AG04449 (cell line): Measurements from ENCODE around the gene CTCFL.

Experiments
- CTCF ChIA-PET: fragments of 350-600 bp; formaldehyde crosslinking; extraction: SDS; loops from one replicate; lab custom pipeline; 2021; ENCODE audit warnings: antibody characterized with exemption; lab: Yijun Ruan, JAX
- POLR2A ChIA-PET: fragments of 400-600, 350-600 bp; formaldehyde crosslinking; extraction: SDS; loops from one replicate; lab custom pipeline; 2020; ENCODE audit warnings: antibody characterized with exemption, inconsistent platforms; lab: Yijun Ruan, JAX
- DNase-seq: peaks from one replicate; pipeline ENCODE4 v3.0.0-alpha.2; 2010; ENCODE audit warnings: low read depth, low spot score
- H3K4me3 ChIP-seq: 2 replicates; pipeline ENCODE4 v1.5.1; 2011; ENCODE audit warnings: low read depth, mild to moderate bottlenecking, control low read depth, low read length
- TF ChIP-seq, protein P1 (sequence below): IDR thresholded peaks from one replicate; pipeline ENCODE4 v1.5.1; 2011; ENCODE audit warnings: mild to moderate bottlenecking, moderate library complexity, low read length, control low read depth, inconsistent platforms; ENCODE audit not compliant: insufficient read depth; ENCODE audit errors: missing control alignments

The CTCFL gene

DNA sequence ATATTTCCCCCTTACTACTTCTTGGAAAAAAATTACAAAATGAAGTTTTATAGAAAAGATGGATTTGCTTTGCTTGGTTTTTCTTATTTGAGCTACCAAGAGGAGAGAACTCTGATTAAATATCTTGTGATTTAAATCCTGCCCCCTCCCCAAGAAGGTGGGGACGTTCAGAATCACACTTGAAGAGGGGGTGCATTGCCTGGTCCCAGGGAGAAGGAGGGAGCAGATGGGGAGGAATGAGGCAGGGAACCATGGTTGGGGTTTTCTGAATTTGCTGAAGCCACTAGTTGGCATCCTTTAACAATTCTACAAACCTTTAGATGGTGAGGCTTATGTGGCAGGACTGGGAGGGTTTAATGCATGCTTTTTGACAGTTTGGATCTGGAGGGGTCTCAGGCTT lies 41.5 kb upstream of the CTCFL start:
- no peak overlapping the region for H3K4me3 ChIP-seq
- POLR2A ChIA-PET: no interaction called here
- no peak for DNase-seq
- CTCF ChIA-PET: no interaction called here
- TF ChIP-seq, protein P1, sequence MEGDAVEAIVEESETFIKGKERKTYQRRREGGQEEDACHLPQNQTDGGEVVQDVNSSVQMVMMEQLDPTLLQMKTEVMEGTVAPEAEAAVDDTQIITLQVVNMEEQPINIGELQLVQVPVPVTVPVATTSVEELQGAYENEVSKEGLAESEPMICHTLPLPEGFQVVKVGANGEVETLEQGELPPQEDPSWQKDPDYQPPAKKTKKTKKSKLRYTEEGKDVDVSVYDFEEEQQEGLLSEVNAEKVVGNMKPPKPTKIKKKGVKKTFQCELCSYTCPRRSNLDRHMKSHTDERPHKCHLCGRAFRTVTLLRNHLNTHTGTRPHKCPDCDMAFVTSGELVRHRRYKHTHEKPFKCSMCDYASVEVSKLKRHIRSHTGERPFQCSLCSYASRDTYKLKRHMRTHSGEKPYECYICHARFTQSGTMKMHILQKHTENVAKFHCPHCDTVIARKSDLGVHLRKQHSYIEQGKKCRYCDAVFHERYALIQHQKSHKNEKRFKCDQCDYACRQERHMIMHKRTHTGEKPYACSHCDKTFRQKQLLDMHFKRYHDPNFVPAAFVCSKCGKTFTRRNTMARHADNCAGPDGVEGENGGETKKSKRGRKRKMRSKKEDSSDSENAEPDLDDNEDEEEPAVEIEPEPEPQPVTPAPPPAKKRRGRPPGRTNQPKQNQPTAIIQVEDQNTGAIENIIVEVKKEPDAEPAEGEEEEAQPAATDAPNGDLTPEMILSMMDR: no peak

DNA sequence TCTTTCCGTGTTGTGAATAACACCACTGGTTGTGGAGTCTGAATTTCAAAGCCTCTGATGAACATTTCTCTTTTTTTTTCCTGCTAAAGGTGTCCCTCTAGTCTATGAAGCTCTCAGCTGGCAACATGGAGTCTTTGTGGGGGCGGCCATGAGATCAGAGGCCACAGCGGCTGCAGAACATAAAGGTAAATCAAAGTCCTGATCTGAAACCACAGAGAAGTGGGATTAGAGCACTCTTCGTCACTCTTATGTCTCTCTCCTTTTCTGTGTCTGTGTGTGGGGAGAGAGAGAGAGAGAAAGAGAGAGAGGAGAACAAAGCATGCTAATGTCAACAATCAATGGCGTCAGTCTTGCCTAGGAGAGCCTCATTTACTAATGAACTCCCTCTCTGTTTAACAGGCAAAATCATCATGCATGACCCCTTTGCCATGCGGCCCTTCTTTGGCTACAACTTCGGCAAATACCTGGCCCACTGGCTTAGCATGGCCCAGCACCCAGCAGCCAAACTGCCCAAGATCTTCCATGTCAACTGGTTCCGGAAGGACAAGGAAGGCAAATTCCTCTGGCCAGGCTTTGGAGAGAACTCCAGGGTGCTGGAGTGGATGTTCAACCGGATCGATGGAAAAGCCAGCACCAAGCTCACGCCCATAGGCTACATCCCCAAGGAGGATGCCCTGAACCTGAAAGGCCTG lies 40.2 kb upstream of the CTCFL start:
- H3K4me3 ChIP-seq: no peak overlapping the region
- ChIA-PET POLR2A (no interaction called here), CTCF (no interaction called here)
- TF ChIP-seq, protein P1: no peak
- DNase-seq: no peak

DNA sequence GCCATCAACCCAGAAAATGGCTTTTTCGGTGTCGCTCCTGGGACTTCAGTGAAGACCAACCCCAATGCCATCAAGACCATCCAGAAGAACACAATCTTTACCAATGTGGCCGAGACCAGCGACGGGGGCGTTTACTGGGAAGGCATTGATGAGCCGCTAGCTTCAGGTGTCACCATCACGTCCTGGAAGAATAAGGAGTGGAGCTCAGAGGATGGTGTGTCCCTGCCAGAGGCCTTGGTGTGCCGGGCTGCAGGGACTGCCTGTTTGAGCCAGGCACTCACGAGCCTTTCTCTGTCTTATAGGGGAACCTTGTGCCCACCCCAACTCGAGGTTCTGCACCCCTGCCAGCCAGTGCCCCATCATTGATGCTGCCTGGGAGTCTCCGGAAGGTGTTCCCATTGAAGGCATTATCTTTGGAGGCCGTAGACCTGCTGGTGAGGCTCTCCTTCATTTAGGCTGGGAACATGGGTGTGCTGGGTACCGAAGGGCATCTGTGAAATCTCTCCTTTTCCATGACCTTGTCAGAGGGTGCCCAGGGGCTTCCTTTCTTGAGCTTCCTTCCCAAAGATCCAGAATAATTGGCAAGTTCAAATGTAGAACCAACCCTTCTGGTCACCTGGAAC lies 39.4 kb upstream of the CTCFL start:
- TF ChIP-seq, protein P1: no peak
- ChIA-PET CTCF (no interaction called here), POLR2A (no interaction called here)
- DNase-seq: no peak
- no peak overlapping the region for H3K4me3 ChIP-seq

DNA sequence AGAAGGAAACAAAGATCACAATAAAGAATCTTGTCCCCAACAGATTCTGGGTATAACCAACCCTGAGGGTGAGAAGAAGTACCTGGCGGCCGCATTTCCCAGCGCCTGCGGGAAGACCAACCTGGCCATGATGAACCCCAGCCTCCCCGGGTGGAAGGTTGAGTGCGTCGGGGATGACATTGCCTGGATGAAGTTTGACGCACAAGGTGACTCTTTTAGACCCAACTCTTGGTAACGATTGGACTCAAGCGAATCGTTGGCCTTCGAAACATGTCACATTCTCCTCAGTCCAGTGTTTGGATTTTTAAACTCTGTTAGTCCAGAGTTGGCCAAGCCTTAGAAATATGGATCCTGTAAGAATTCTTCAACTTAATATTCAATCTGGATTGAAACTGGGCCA lies 38.6 kb upstream of the CTCFL start:
- no peak for DNase-seq
- H3K4me3 ChIP-seq: no peak overlapping the region
- ChIA-PET CTCF (no interaction called here), POLR2A (no interaction called here)
- TF ChIP-seq, protein P1: no peak

DNA sequence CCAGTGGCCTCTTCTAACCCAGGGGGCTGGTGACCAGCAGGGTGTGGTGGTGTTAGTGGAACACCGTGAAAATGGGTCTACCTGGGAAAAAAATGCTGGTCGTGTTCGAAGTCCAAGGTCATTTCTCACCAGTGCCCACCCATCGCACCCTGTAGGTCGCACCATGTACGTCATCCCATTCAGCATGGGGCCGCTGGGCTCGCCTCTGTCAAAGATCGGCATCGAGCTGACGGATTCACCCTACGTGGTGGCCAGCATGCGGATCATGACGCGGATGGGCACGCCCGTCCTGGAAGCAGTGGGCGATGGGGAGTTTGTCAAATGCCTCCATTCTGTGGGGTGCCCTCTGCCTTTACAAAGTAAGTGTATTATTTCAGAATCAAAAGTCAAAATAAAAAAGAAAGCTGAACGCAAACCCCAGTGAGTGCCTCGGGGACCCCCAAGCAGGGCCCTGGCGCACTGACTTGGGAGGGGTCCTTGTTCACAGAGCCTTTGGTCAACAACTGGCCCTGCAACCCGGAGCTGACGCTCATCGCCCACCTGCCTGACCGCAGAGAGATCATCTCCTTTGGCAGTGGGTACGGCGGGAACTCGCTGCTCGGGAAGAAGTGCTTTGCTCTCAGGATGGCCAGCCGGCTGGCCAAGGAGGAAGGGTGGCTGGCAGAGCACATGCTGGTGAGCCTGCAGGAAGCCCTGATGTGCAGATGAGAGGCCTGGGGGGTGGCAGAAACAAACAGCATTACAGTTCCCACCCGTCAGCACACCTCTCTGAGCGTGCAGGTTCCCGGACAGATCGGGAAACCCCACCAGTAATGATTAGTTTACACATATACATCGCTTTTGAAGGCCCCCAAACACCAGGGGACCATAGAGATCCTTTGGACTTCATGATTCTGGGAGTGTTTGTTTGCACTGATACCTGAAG lies 37.9 kb upstream of the CTCFL start:
- POLR2A ChIA-PET: no interaction called here
- no peak overlapping the region for H3K4me3 ChIP-seq
- no peak for DNase-seq
- TF ChIP-seq, protein P1: no peak
- CTCF ChIA-PET: interaction anchor here (0.7 to 1.0 kb wide), 2 partner anchors 12 to 67 kb away, joined by 3 read pairs; no protein-coding TSS in a partner anchor
